Adrenal gland (tissue), 5 donors: ENCODE results near the gene SLC2A9.

Experiments
- CTCF ChIP-seq, 6 experiments: fragments of 450-650 bp in 4 of 6; fragments of 200-600 bp in 2 of 6; sonication (generic) in 1 of 6; IDR thresholded peaks; 1 replicate in 5 of 6; 2 replicates in 1 of 6; pipeline versions ENCODE4 v1.5.1 to v1.8.0; 2016 to 2021; ENCODE audit warnings: antibody characterized with exemption in 6 of 6, mild to moderate bottlenecking in 2 of 6, moderate library complexity in 1 of 6
- POLR2A ChIP-seq, 2 donors: fragments of 450-650 bp; IDR thresholded peaks; one replicate each; pipeline ENCODE4 v1.6.1; 2017; ENCODE audit warnings: antibody characterized with exemption in 2 of 2, mild to moderate bottlenecking in 2 of 2, moderate library complexity in 1 of 2
- donor health status: DM: no; HTN: no; CAD: no.

- peak in 5 of 6 experiments; percentile 29 to 54 (median 47) for TF ChIP-seq CTCF (IDR thresholded peaks at IDR 0.05)
- no peak for TF ChIP-seq POLR2A (IDR thresholded peaks at IDR 0.05)
These were observed 122.5 kb downstream of the SLC2A9 start for GRCh38 chr4:9898596-9899305.
